HG02588 (cell line): Measurements from ENCODE around the gene VPS50.

Experiments used
- ATAC-seq: cut with Tn5 transposase; IDR thresholded peaks from one replicate; pipeline ENCODE4 v1.9.1; 2021; ENCODE audit warnings: mild to moderate bottlenecking, moderate library complexity; ENCODE audit not compliant: unreplicated experiment

Gene VPS50

GRCh38 chr7:93402944-93403343, 170.8 kb downstream of the VPS50 start:
- no peak for ATAC-seq

GRCh38 chr7:93407239-93407638, 175.1 kb downstream of the VPS50 start:
- no peak for ATAC-seq

- no peak for ATAC-seq
These were observed 177.2 kb downstream of the VPS50 start for GRCh38 chr7:93409324-93409723.
